ENCODE measurements around the gene NT5C3B.
"Not testable (repeated sequence)": the region's sequence is repeated elsewhere in the genome, so short reads cannot be mapped to it uniquely, and the experiment has no call there.

The NT5C3B gene

DNA sequence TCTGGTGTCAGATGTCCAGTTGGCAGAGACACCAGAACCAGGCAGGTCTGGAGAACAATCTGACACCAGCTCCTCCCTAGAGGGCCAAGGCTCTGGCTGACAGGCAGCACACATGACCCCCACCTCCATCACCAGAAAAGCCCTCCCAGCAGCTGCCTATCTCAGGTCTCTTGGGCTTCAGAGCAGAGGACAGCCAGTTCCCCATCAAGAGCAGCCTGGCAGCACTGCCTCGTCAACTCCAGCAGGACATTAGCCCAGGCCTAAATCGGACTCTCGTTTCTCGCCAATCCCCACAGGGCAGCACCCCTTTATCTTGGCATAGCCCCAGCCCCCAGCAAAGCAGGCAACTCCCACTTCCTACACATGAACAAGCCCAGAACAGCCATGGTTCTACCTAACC, 53.9 kb downstream of the NT5C3B start:
- DNase-seq = no peak

DNA sequence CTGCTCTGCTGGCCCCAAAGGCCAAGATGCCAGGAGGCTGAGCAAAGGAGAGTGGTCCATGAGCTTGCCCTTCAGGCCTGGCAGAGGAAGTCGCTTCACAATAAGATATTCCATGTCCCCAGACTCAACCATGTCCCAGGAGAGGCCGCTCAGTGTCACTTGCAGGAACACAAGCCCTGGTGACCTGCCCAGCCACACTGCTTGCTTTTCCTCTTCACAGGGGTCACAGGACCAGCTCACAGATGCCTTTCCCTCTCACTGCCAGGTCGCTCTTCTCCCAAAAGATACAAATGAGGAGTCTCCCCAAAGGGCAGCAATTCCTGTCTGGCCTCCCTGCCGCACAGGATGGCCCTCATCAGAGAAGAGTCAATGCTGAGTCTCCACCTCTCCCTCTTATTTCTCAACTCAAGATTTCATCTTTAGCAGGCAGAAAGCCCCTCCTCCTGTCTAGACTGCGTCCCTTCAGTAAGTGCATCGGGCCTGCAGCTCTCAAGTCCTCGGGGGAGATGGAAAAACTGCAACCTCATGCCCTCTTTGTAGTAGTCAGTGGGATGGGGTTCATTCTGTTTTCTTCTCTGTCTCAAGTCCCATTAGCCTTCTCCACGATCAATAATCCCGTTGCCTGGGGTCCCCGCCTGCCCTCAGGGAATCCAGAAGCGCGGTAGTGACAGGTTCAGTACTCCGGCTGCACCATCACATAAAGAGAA, 54.5 kb downstream of the NT5C3B start:
- no peak for DNase-seq

DNA sequence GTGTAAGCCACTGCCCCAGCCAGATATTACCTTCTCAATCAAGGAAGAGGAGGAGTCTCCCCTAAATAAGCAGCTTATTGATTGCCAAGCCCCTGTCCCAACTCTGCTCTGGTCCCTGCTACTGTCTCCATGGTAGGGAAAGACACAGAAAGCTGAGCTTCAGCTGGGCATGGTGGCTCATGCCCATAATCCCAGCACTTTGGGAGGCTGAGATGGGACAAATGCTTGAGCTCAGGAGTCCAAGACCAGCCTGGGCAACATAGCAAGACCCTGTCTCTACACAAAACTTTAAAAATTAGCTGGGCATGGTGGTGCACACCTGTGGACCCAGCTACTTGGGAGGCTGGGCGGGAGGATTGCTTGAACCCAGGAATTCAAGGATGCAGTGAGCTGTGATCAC, 56.1 kb downstream of the NT5C3B start:
- DNase-seq = no peak

DNA sequence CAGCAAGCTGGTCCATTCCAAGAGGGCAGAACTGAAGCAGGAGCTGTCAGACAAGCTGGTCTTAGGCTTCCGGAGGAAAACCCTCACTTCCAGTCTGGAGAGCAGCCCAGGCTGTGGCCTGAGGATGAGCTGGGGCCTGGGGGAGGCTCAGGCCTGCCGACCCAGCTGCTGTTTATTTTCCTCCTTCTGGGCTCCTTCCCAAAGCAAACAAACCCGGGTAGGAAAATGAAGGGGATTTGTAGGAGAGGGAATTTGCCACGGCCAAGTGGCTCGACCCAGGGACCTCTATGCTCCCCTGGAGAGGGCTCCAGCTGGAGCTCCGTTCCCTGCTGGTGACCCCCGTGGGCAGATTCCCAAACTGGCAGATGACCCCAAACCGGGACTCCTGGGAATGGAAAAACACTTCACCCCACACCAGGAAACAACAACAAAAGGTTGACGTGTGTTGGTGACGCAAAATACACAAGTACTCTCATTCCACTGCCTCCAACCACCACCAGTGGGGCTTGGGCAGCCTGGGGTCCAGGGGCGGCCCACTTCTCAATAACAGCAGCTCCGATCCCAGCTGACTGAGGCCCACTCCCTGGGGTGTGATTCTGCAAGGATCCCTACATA, 58.4 kb downstream of the NT5C3B start:
- DNase-seq = peak; percentile 90

DNA sequence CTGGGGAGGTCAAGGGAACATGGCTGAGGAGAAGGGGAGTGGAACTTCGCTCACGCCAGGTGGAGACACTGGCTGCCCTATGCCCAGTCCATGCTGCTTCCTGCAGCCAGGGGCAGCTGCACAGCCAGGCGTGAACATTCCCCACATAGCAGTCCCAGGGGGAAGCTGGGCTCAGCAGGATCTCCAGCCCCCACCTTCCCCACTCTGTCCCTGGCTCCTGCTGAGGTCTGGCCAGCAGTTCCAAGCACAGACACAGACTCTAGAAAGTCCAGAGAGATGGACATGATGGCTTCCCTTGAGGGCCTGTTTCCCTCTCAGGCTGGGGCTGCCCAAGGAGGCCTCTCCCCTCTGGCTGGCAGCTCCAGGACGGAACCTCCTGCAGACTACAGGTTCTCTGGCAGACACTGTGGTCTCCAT, 58.9 kb downstream of the NT5C3B start:
- peak; percentile 48 for DNase-seq

DNA sequence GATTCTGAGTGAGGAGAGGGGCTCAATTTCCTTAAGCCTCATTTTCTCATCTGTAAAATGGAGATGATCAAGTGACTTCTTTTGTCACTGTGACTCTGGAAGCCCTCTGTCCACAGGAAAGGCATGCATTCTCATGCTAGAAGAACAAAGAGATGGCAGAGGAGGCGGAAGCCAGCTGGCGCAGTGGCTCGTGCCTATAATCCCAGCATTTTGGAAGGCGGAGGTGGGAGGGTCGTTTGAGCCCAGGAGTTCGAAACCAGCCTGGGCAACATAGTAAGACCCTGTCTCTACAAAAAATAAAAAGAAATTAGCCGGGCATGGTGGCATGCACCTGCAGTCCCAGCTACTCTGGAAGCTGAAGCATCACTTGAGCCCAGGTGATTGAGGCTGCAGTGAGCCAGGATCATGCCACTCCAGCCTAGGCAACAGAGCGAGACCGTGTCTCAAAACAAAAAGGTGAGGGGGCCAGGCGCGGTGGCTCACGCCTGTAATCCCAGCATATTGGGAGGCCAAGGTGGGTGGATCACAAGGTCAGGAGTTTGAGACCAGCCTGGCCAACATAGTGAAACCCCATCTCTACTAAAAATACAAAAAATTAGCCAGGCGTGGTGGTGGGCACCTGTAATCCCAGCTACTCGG, 59.7 kb downstream of the NT5C3B start:
- DNase-seq = not testable (repeated sequence)

DNA sequence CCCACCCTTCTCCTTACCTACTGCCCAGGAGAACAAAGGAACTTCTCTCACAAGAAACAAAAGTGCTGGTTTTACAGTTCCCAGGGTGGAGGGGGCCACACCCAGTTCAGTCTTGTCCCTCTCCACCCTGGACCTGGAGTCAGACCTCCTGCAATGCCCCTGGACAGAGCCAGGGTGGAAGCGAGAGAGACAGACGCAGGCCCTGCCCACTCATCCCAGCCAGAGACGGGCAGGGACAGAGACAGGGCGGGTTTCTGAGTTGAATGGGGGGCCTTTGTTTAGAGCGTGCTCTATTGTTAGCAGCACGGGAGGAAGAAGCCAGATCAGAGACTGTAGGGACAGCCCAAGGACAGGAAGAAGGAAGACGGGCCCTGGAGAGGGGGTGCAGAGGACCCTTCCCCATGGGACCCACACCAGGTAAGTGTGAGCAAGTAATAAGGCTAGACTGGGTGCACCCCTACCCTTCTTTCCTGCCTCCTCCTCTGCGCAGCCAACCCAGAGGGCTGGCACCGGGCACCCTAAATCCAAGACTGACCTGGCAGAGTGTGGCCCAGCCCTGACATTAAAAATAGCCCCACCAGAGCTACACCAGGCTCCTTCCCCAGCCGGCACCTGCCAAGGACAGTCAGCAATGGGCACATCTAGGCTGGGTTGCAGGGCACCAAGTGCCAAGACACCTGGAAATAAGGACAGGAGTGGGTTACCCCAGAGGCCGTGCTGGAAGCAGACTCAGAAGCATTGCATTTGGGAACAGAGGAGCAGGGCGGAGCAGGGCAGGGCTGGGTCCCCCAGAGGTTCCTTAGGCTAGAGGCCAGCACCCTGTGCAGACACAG, 60.4 kb downstream of the NT5C3B start:
- no peak for DNase-seq

All from fibroblast of skin of back (primary cell).